Measurements from ENCODE around the gene POLD4.

The POLD4 gene

GRCh38 chr11:67372993-67373647, 19.8 kb upstream of the POLD4 start, which contains the start of gene CLCF1:
CLCF1 (minus strand) TSS chr11:67373598; CDS start chr11:67373539, 59 bp downstream.
- Histone ChIP-seq H3K4me3 (replicated peaks; ENCODE audit: insufficient read depth, low read length) (peak within 1 kb of the TSS; percentile 47), H3K27me3 (ENCODE audit: insufficient read depth, poor library complexity, severe bottlenecking) (no peaks in the 10 kb centered on the region), H3K27ac (replicated peaks) (peak within 1 kb of the TSS; percentile 92)
- peak; percentile 63 to 80 for DNase-seq (ENCODE audit: low read depth in 1 of 2, low spot score in 1 of 2)
- peak; percentile 9; the same call in 1 of the 2 replicates for TF ChIP-seq SPI1 (IDR thresholded peaks at IDR 0.05; ENCODE audit: borderline replicate concordance, low read depth)
- TF ChIP-seq REST (IDR thresholded peaks at IDR 0.05; ENCODE audit: insufficient replicate concordance, low read depth), result no peak

- Histone ChIP-seq H3K27ac (replicated peaks) (peak overlapping the region; percentile 92), H3K4me3 (replicated peaks; ENCODE audit: insufficient read depth, low read length) (peak overlapping the region; percentile 47), H3K27me3 (ENCODE audit: insufficient read depth, poor library complexity, severe bottlenecking) (no peaks in the 10 kb centered on the region)
- TF ChIP-seq CTCF (IDR thresholded peaks at IDR 0.05; ENCODE audit: insufficient read depth, low read length) (no peak), GABPA (IDR thresholded peaks at IDR 0.05; ENCODE audit: low read depth) (no peak), SPI1 (IDR thresholded peaks at IDR 0.05; ENCODE audit: borderline replicate concordance, low read depth) (no peak), POLR2AphosphoS5 (IDR thresholded peaks at IDR 0.05; ENCODE audit: low read depth) (no peak), REST (IDR thresholded peaks at IDR 0.05; ENCODE audit: insufficient replicate concordance, low read depth) (no peak)
- peak; percentile 22 to 54 for DNase-seq (ENCODE audit: low read depth in 1 of 2, low spot score in 1 of 2)
Measured at GRCh38 chr11:67372321-67372992, 19.1 kb upstream of the POLD4 start.

GRCh38 chr11:67371911-67372320, 18.6 kb upstream of the POLD4 start:
- peak in 1 of 2 experiments; percentile 46 for DNase-seq (ENCODE audit: low read depth in 1 of 2, low spot score in 1 of 2)
- peak overlapping the region; percentile 47 for H3K4me3 ChIP-seq (replicated peaks; ENCODE audit: insufficient read depth, low read length)
- H3K27me3 ChIP-seq (ENCODE audit: insufficient read depth, poor library complexity, severe bottlenecking), result no peaks in the 10 kb centered on the region
- peak overlapping the region; percentile 92 for H3K27ac ChIP-seq (replicated peaks)
- TF ChIP-seq CTCF (IDR thresholded peaks at IDR 0.05; ENCODE audit: insufficient read depth, low read length), result no peak
- TF ChIP-seq POLR2AphosphoS5 (IDR thresholded peaks at IDR 0.05; ENCODE audit: low read depth), result no peak
- no peak for TF ChIP-seq GABPA (IDR thresholded peaks at IDR 0.05; ENCODE audit: low read depth)
- TF ChIP-seq REST (IDR thresholded peaks at IDR 0.05; ENCODE audit: insufficient replicate concordance, low read depth), result no peak
- TF ChIP-seq SPI1 (IDR thresholded peaks at IDR 0.05; ENCODE audit: borderline replicate concordance, low read depth), result no peak

Data from HL-60 (cell line).